Peyer's patch (tissue), 4 donors: ENCODE measurements around the gene HCFC1. TPM values are rescaled to one million over a fixed set of nuclear protein-coding genes. Genes with fewer than 3 reads are reported as not detected.

Experiments
- DNase-seq, 3 donors: peaks; one replicate each; pipeline ENCODE4 v3.0.0-alpha.2; 2017 to 2019
- H3K27ac ChIP-seq, 4 donors: fragments of 200-600 bp; sonication (generic); one replicate each; pipeline ENCODE4 v1.5.1; 2016 to 2019
- H3K27me3 ChIP-seq, 2 donors: fragments of 200-600 bp; sonication (generic); one replicate each; pipeline ENCODE4 v1.5.1; 2019
- H3K36me3 ChIP-seq, 3 donors: fragments of 200-600 bp; sonication (generic); one replicate each; pipeline ENCODE4 v1.5.1; 2016 to 2019
- H3K4me1 ChIP-seq, 4 donors: fragments of 200-600 bp; sonication (generic); one replicate each; pipeline ENCODE4 v1.5.1; 2016 to 2019
- H3K4me3 ChIP-seq, 4 donors: fragments of 200-600 bp; sonication (generic); 1 replicate in 3 of 4; 2 replicates in 1 of 4; pipeline ENCODE4 v1.5.1; 2016 to 2019; ENCODE audit warnings: mild to moderate bottlenecking in 1 of 4
- H3K9me3 ChIP-seq, 4 donors: fragments of 200-600 bp; sonication (generic); one replicate each; pipeline ENCODE4 v1.5.1; 2016 to 2019; ENCODE audit warnings: mild to moderate bottlenecking in 1 of 4
- POLR2A ChIP-seq, 2 donors: fragments of 450-650 bp; IDR thresholded peaks; one replicate each; pipeline ENCODE4 v1.5.1; 2017; ENCODE audit warnings: antibody characterized with exemption in 2 of 2, mild to moderate bottlenecking in 2 of 2, moderate library complexity in 2 of 2
- total RNA-seq, 4 donors: library from RNA; depleted of rRNA; stranded (reverse); fragments of >200 nt; gene quantifications; one replicate each; pipeline ENCODE4 v1.1.0, GENCODE V29; 2016
- TF ChIP-seq, protein P1 (sequence below), 6 experiments: fragments of 450-650 bp in 4 of 6; fragments of 200-600 bp in 2 of 6; sonication (generic) in 1 of 6; IDR thresholded peaks; one replicate each; pipeline ENCODE4 v1.5.1; 2017 to 2019; ENCODE audit warnings: antibody characterized with exemption in 6 of 6, mild to moderate bottlenecking in 3 of 6, moderate library complexity in 1 of 6

The HCFC1 gene
- total RNA-seq, 4 donors from 2014 or later: 44.1 to 70.6 (median 55.6) TPM

GRCh38 chrX:153909980-153910360 is 61.6 kb downstream of the HCFC1 start:
- DNase-seq: no peak
- Histone ChIP-seq H3K27me3 (no peaks in the 10 kb centered on the region), H3K9me3 (no peaks in the 10 kb centered on the region), H3K4me1 (no peaks in the 10 kb centered on the region), H3K27ac (no peak overlapping the region), H3K4me3 (no peak overlapping the region), H3K36me3 (no peaks in the 10 kb centered on the region)
- TF ChIP-seq, protein P1, sequence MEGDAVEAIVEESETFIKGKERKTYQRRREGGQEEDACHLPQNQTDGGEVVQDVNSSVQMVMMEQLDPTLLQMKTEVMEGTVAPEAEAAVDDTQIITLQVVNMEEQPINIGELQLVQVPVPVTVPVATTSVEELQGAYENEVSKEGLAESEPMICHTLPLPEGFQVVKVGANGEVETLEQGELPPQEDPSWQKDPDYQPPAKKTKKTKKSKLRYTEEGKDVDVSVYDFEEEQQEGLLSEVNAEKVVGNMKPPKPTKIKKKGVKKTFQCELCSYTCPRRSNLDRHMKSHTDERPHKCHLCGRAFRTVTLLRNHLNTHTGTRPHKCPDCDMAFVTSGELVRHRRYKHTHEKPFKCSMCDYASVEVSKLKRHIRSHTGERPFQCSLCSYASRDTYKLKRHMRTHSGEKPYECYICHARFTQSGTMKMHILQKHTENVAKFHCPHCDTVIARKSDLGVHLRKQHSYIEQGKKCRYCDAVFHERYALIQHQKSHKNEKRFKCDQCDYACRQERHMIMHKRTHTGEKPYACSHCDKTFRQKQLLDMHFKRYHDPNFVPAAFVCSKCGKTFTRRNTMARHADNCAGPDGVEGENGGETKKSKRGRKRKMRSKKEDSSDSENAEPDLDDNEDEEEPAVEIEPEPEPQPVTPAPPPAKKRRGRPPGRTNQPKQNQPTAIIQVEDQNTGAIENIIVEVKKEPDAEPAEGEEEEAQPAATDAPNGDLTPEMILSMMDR (IDR thresholded peaks at IDR 0.05): no peak
- TF ChIP-seq POLR2A (IDR thresholded peaks at IDR 0.05): no peak

- Histone ChIP-seq H3K4me3 (no peak overlapping the region), H3K27ac (no peak overlapping the region), H3K9me3 (no peaks in the 10 kb centered on the region), H3K4me1 (peaks cover 0 to under 1% (median 0%) of the 10 kb centered on the region in 4 donors), H3K36me3 (no peaks in the 10 kb centered on the region), H3K27me3 (no peaks in the 10 kb centered on the region)
- TF ChIP-seq POLR2A (IDR thresholded peaks at IDR 0.05): no peak
- TF ChIP-seq, protein P1 (IDR thresholded peaks at IDR 0.05): no peak
- DNase-seq: no peak
Observed at GRCh38 chrX:153909024-153909979, 62.3 kb downstream of the HCFC1 start.

DNA sequence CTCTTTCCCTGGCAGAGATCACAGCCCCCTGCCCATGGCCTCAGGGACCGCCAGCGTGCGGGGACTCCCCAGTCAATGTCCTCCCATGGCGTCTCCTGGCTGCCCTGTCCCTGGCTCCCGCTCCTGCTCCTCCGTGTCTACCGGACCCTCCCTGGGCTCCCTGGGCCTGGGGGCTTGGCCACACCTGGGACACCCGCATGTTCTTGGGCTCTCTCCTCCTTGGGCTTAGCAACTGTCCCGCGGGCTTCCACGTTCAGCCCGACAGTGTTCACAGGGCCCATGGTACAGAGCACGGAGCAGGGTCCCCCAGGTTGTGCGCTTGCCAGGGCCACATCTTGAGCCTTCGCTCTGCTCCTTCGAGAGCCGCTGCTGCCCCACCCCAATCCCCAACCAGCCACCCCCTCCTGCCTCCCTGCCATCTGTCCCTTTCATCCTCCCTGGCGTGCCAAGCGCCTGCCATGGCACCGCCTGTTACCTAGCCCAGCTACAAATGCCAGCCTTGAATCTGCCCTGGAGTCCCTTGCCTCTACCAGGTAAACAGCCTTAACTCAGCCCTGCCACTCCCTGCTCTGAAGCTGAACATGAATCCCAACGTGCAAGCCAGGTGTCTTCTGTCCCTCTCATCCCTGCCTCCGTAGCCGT is 63.3 kb downstream of the HCFC1 start:
- no peak overlapping the region for H3K27ac ChIP-seq
- no peak for DNase-seq
- H3K4me3 ChIP-seq: no peak overlapping the region
- no peaks in the 10 kb centered on the region for H3K36me3 ChIP-seq
- TF ChIP-seq POLR2A (IDR thresholded peaks at IDR 0.05): no peak
- TF ChIP-seq, protein P1 (IDR thresholded peaks at IDR 0.05): no peak
- H3K27me3 ChIP-seq: no peaks in the 10 kb centered on the region
- no peaks in the 10 kb centered on the region for H3K9me3 ChIP-seq
- peaks cover 0 to 8% (median 0%) of the 10 kb centered on the region in 4 donors for H3K4me1 ChIP-seq

GRCh38 chrX:153907456-153907855 is 64.2 kb downstream of the HCFC1 start:
- peaks cover 0 to 8% (median 0%) of the 10 kb centered on the region in 4 donors for H3K4me1 ChIP-seq
- TF ChIP-seq, protein P1 (IDR thresholded peaks at IDR 0.05): no peak
- no peak for TF ChIP-seq POLR2A (IDR thresholded peaks at IDR 0.05)
- H3K9me3 ChIP-seq: no peaks in the 10 kb centered on the region
- no peak for DNase-seq
- no peak overlapping the region for H3K4me3 ChIP-seq
- no peaks in the 10 kb centered on the region for H3K36me3 ChIP-seq
- no peaks in the 10 kb centered on the region for H3K27me3 ChIP-seq
- H3K27ac ChIP-seq: no peak overlapping the region

DNA sequence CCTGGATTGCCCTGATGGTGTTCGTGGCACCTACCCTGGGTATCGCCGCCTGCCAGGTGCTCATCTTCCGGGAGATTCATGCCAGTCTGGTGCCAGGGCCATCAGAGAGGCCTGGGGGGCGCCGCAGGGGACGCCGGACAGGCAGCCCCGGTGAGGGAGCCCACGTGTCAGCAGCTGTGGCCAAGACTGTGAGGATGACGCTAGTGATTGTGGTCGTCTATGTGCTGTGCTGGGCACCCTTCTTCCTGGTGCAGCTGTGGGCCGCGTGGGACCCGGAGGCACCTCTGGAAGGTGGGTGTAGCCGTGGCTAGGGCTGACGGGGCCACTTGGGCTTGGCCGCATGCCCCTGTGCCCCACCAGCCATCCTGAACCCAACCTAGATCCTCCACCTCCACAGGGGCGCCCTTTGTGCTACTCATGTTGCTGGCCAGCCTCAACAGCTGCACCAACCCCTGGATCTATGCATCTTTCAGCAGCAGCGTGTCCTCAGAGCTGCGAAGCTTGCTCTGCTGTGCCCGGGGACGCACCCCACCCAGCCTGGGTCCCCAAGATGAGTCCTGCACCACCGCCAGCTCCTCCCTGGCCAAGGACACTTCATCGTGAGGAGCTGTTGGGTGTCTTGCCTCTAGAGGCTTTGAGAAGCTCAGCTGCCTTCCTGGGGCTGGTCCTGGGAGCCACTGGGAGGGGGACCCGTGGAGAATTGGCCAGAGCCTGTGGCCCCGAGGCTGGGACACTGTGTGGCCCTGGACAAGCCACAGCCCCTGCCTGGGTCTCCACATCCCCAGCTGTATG is 65.3 kb downstream of the HCFC1 start:
- peaks cover 0 to 8% (median 0%) of the 10 kb centered on the region in 4 donors for H3K4me1 ChIP-seq
- no peak overlapping the region for H3K4me3 ChIP-seq
- no peaks in the 10 kb centered on the region for H3K27me3 ChIP-seq
- TF ChIP-seq POLR2A (IDR thresholded peaks at IDR 0.05): no peak
- H3K27ac ChIP-seq: no peak overlapping the region
- no peak for DNase-seq
- no peaks in the 10 kb centered on the region for H3K36me3 ChIP-seq
- H3K9me3 ChIP-seq: no peaks in the 10 kb centered on the region
